Neural cell (in vitro differentiated cells): ENCODE results near the gene CIBAR2. TPM values are rescaled to one million over a fixed set of nuclear protein-coding genes. Genes with fewer than 3 reads are reported as not detected.

ENCODE experiments used
- H2AFZ ChIP-seq: fragments of 200-600, 300-800 bp; sonication (generic), shearing (Covaris generic); 2 replicates; pipeline ENCODE4 v1.6.0; 2014; ENCODE audit warnings: low read depth, mild to moderate bottlenecking, antibody characterized with exemption, low read length, moderate library complexity
- H3F3A ChIP-seq: fragments of 200-600 bp; shearing (Covaris generic); 2 replicates; pipeline ENCODE4 v1.6.1; 2016; ENCODE audit warnings: mild to moderate bottlenecking, moderate library complexity, mixed read lengths, antibody characterized with exemption, low read length; ENCODE audit not compliant: insufficient read depth, poor library complexity, severe bottlenecking
- H3K27ac ChIP-seq: fragments of 200-600, 300-800 bp; sonication (generic), shearing (Covaris generic); 2 replicates; pipeline ENCODE4 v1.5.1; 2014; ENCODE audit warnings: mild to moderate bottlenecking, low read length, moderate library complexity
- H3K27me3 ChIP-seq: fragments of 300-800, 200-600 bp; sonication (generic), shearing (Covaris generic); 2 replicates; pipeline ENCODE4 v1.6.0; 2014; ENCODE audit warnings: mild to moderate bottlenecking, low read depth, low read length, moderate library complexity; ENCODE audit not compliant: insufficient read depth
- H3K36me3 ChIP-seq: fragments of 300-800, 200-600 bp; sonication (generic), shearing (Covaris generic); 2 replicates; pipeline ENCODE4 v1.5.1; 2014; ENCODE audit warnings: mild to moderate bottlenecking, antibody characterized with exemption, low read length, moderate library complexity; ENCODE audit not compliant: insufficient read depth
- H3K4me2 ChIP-seq: fragments of 300-800, 200-600 bp; sonication (generic), shearing (Covaris generic); 2 replicates; pipeline ENCODE4 v1.6.0; 2014; ENCODE audit warnings: mild to moderate bottlenecking, low read length
- H3K4me3 ChIP-seq: fragments of 300-800, 200-600 bp; sonication (generic), shearing (Covaris generic); 2 replicates; pipeline ENCODE4 v1.5.1; 2014; ENCODE audit warnings: mild to moderate bottlenecking, low read length, moderate library complexity
- H3K79me2 ChIP-seq: fragments of 200-600 bp; shearing (Covaris generic); replicated peaks from 2 replicates; pipeline ENCODE4 v1.6.0; 2014; ENCODE audit warnings: mild to moderate bottlenecking, low read length, moderate library complexity; ENCODE audit not compliant: insufficient read depth
- H3K9ac ChIP-seq: fragments of 300-800, 200-600 bp; sonication (generic), shearing (Covaris generic); 2 replicates; pipeline ENCODE4 v1.6.1; 2016; ENCODE audit warnings: mild to moderate bottlenecking, low read length, mixed read lengths
- H3K9me2 ChIP-seq: fragments of 200-600 bp; shearing (Covaris generic); 2 replicates; pipeline ENCODE4 v1.6.1; 2016; ENCODE audit warnings: mild to moderate bottlenecking, low read length, mixed read lengths; ENCODE audit not compliant: insufficient read depth
- H3K9me3 ChIP-seq: fragments of 200-600, 300-800 bp; sonication (generic), shearing (Covaris generic); 2 replicates; pipeline ENCODE4 v1.6.1; 2016; ENCODE audit warnings: mild to moderate bottlenecking, mixed run types, low read length, moderate library complexity, mixed read lengths
- H4K20me1 ChIP-seq: fragments of 200-600 bp; shearing (Covaris generic); 2 replicates; pipeline ENCODE4 v1.6.1; 2016; ENCODE audit warnings: mild to moderate bottlenecking, mixed run types; ENCODE audit not compliant: insufficient read depth
- CTCF ChIP-seq: fragments of 450-650 bp; IDR thresholded peaks from 2 replicates; pipeline ENCODE4 v1.5.1; 2014; ENCODE audit warnings: antibody characterized with exemption, mild to moderate bottlenecking, moderate library complexity; ENCODE audit not compliant: poor library complexity, severe bottlenecking
- EP300 ChIP-seq: fragments of 450-650 bp; conservative IDR thresholded peaks from 2 replicates; pipeline ENCODE4 v1.6.1; 2014; ENCODE audit warnings: antibody characterized with exemption, mild to moderate bottlenecking, moderate library complexity; ENCODE audit not compliant: poor library complexity, severe bottlenecking
- EZH2 ChIP-seq: fragments of 200-600, 300-800 bp; shearing (Covaris generic), sonication (generic); IDR thresholded peaks from 2 replicates; pipeline ENCODE4 v1.6.1; 2014; ENCODE audit warnings: antibody characterized with exemption, low read length, borderline replicate concordance, mild to moderate bottlenecking; ENCODE audit not compliant: insufficient read depth, poor library complexity, severe bottlenecking
- MXI1 ChIP-seq: fragments of 450-650 bp; conservative IDR thresholded peaks from 2 replicates; pipeline ENCODE4 v1.6.1; 2014; ENCODE audit warnings: antibody characterized with exemption, mild to moderate bottlenecking; ENCODE audit not compliant: poor library complexity, severe bottlenecking
- POLR2AphosphoS5 ChIP-seq: IDR thresholded peaks from 2 replicates; pipeline ENCODE4 v1.6.1; 2012
- RAD21 ChIP-seq: fragments of 450-650 bp; conservative IDR thresholded peaks from 2 replicates; pipeline ENCODE4 v1.6.1; 2014; ENCODE audit warnings: antibody characterized with exemption, mild to moderate bottlenecking, moderate library complexity
- REST ChIP-seq: IDR thresholded peaks from 2 replicates; pipeline ENCODE4 v1.6.1; 2012; ENCODE audit warnings: borderline replicate concordance
- SMC3 ChIP-seq: fragments of 450-650 bp; conservative IDR thresholded peaks from 2 replicates; pipeline ENCODE4 v1.6.1; 2014; ENCODE audit warnings: antibody characterized with exemption, mild to moderate bottlenecking, moderate library complexity; ENCODE audit not compliant: poor library complexity
- TAF1 ChIP-seq: IDR thresholded peaks from 2 replicates; pipeline ENCODE4 v1.6.1; 2012; ENCODE audit warnings: low read depth
- polyA plus RNA-seq: library from polyadenylated mRNA; depleted of rRNA; stranded (reverse); fragments of >200 nt; gene quantifications from 2 replicates; pipeline ENCODE4 v1.2.3, GENCODE V29; 2014

The CIBAR2 gene
- polyA plus RNA-seq, 1 donor from 2014 or later: not detected

- Histone ChIP-seq H3K9ac (no peak overlapping the region), H3K27ac (no peak overlapping the region), H2AFZ (no peak overlapping the region)
These were observed 24.5 kb upstream of the CIBAR2 start for GRCh38 chr16:85136702-85137322.

DNA sequence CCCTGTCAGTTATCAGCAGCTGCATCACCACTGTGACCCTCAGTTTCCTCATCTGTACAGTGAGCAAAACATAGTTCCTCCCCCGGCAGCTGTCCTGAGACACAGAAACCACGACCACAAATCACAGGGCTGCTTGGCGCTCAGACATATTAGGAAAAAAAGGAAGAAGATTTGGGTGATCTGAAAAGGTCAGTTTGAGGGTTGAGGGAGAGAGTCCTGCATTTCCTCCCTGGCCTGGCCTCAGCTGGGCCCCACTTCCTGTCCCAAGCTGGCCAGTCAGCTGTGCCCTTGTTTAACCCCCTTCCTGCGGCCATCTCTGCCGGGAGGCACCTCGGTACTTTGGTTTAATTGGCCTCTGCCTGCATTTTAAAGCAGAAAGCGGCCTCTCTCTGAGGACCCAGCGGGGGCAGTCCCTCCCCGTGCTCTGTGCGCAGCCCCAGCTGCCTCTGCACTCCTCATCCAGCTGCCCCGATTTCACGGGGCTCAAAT is 24.0 kb upstream of the CIBAR2 start:
- H2AFZ ChIP-seq: no peak overlapping the region

More at GRCh38 chr16:85136702-85137322, 24.5 kb upstream of the CIBAR2 start:
- H3F3A ChIP-seq: no peaks in the 10 kb centered on the region
- H3K4me2 ChIP-seq: no peak overlapping the region
- H3K36me3 ChIP-seq: no peaks in the 10 kb centered on the region
- TF ChIP-seq RAD21 (no peak), REST (no peak)
- H3K27me3 ChIP-seq: no peaks in the 10 kb centered on the region
- H3K9me3 ChIP-seq: no peaks in the 10 kb centered on the region
- H3K9me2 ChIP-seq: no peaks in the 10 kb centered on the region
- H4K20me1 ChIP-seq: no peaks in the 10 kb centered on the region
- H3K4me3 ChIP-seq: no peak overlapping the region
- H3K79me2 ChIP-seq: no peaks in the 10 kb centered on the region

More for the DNA sequence above, 24.0 kb upstream of the CIBAR2 start:
- Histone ChIP-seq H3K9ac (no peak overlapping the region), H3F3A (no peaks in the 10 kb centered on the region), H4K20me1 (no peaks in the 10 kb centered on the region), H3K36me3 (no peaks in the 10 kb centered on the region), H3K9me2 (no peaks in the 10 kb centered on the region), H3K27me3 (no peaks in the 10 kb centered on the region), H3K27ac (no peak overlapping the region), H3K4me2 (no peak overlapping the region), H3K79me2 (no peaks in the 10 kb centered on the region), H3K4me3 (no peak overlapping the region), H3K9me3 (no peaks in the 10 kb centered on the region)
- TF ChIP-seq TAF1 (no peak), MXI1 (no peak), REST (no peak), POLR2AphosphoS5 (no peak), SMC3 (no peak), RAD21 (no peak), EP300 (no peak), EZH2 (no peak), CTCF (no peak)
